Endothelial cell of umbilical vein (primary cell): Measurements from ENCODE around the gene MGAT1. TPM values are rescaled to one million over a fixed set of nuclear protein-coding genes. Genes with fewer than 3 reads are reported as not detected.

Experiments used
- BruUV-seq: library from RNA; stranded (reverse); fragments of 400-500 nt; replicated peaks from 2 replicates; lab custom pipeline; 2021; lab: Mats Ljungman, UMichigan
- CTCF ChIA-PET: fragments of 300-600, 350-600 bp; sonication (Branson Sonifier 250); formaldehyde crosslinking; loops from one replicate; lab custom pipeline; 2021; ENCODE audit warnings: antibody characterized with exemption, inconsistent platforms; lab: Charles Lee
- POLR2A ChIA-PET: fragments of 300-600, 350-600 bp; sonication (Branson Sonifier 250); formaldehyde crosslinking; loops from one replicate; lab custom pipeline; 2021; ENCODE audit warnings: antibody characterized with exemption, inconsistent platforms; lab: Charles Lee
- DNase-seq: peaks from one replicate; pipeline ENCODE4 v3.0.0-alpha.2; 2011; ENCODE audit warnings: low read depth, low spot score
- FAIRE-seq: peaks from 2 replicates; lab custom pipeline; 2011; peaks lifted over from hg19 to GRCh38; lab: Jason Lieb, UNC
- H2AFZ ChIP-seq: 2 replicates; pipeline ENCODE4 v1.6.0; 2012; ENCODE audit warnings: low read depth, low read length, control low read depth, inconsistent platforms
- H3K27ac ChIP-seq: 2 replicates; pipeline ENCODE4 v1.5.1; 2011; ENCODE audit warnings: low read depth, mild to moderate bottlenecking, control low read depth, low read length, moderate library complexity; ENCODE audit not compliant: insufficient read depth
- H3K27me3 ChIP-seq, 2 experiments: 2 replicates each; pipeline versions ENCODE4 v1.6.0 to v1.6.1; 2011; ENCODE audit warnings: low read length in 2 of 2, mixed read lengths in 1 of 2; ENCODE audit not compliant: control insufficient read depth in 2 of 2, insufficient read depth in 2 of 2
- H3K36me3 ChIP-seq, 2 experiments: 2 replicates in 1 of 2; 3 replicates in 1 of 2; pipeline ENCODE4 v1.5.1; 2011; ENCODE audit warnings: low read length in 2 of 2, mild to moderate bottlenecking in 1 of 2, moderate library complexity in 1 of 2; ENCODE audit not compliant: control insufficient read depth in 2 of 2, insufficient read depth in 2 of 2; ENCODE audit errors: extremely low read depth in 1 of 2
- H3K4me1 ChIP-seq: 3 replicates; pipeline ENCODE4 v1.5.1; 2011; ENCODE audit warnings: mild to moderate bottlenecking, low read length; ENCODE audit not compliant: control insufficient read depth, insufficient read depth; ENCODE audit errors: extremely low read depth
- H3K4me2 ChIP-seq: 2 replicates; pipeline ENCODE4 v1.6.1; 2011; ENCODE audit warnings: low read length, control low read depth, mixed read lengths; ENCODE audit not compliant: insufficient read depth
- H3K4me3 ChIP-seq, 3 experiments: fragments of 200-600 bp in 1 of 3; sonication (generic), shearing (Covaris generic) in 1 of 3; replicated peaks in 1 of 3; 2 replicates each; pipeline ENCODE4 v1.5.1; 2011 to 2016; ENCODE audit warnings: control low read depth in 3 of 3, low read length in 3 of 3, mild to moderate bottlenecking in 2 of 3, inconsistent platforms in 1 of 3, low read depth in 1 of 3, moderate library complexity in 1 of 3; ENCODE audit not compliant: insufficient read depth in 1 of 3
- H3K79me2 ChIP-seq: 2 replicates; pipeline ENCODE4 v1.6.0; 2012; ENCODE audit warnings: low read length, inconsistent platforms; ENCODE audit not compliant: control insufficient read depth, insufficient read depth
- H3K9ac ChIP-seq: replicated peaks from 2 replicates; pipeline ENCODE3; 2011; ENCODE audit warnings: low read length, control low read depth; ENCODE audit not compliant: insufficient read depth; ENCODE audit errors: extremely low read depth
- H3K9me1 ChIP-seq: replicated peaks from 3 replicates; pipeline ENCODE4 v1.6.0; 2011; ENCODE audit warnings: mild to moderate bottlenecking, low read length; ENCODE audit not compliant: control insufficient read depth, insufficient read depth; ENCODE audit errors: extremely low read depth
- H3K9me3 ChIP-seq: replicated peaks from 2 replicates; pipeline ENCODE4 v1.5.1; 2012; ENCODE audit warnings: low read length, inconsistent platforms; ENCODE audit not compliant: control insufficient read depth, insufficient read depth
- H4K20me1 ChIP-seq: replicated peaks from 2 replicates; pipeline ENCODE3; 2011; ENCODE audit warnings: mild to moderate bottlenecking, low read length; ENCODE audit not compliant: control insufficient read depth, insufficient read depth; ENCODE audit errors: extremely low read depth
- CTCF ChIP-seq, 2 donors: IDR thresholded peaks; 1 replicate in 1 of 2; 2 replicates in 1 of 2; pipeline ENCODE4 v1.5.1; 2011; ENCODE audit warnings: low read length in 2 of 2, mild to moderate bottlenecking in 2 of 2, moderate library complexity in 2 of 2, control low read depth in 1 of 2, inconsistent platforms in 1 of 2, low read depth in 1 of 2; ENCODE audit not compliant: insufficient read depth in 1 of 2; ENCODE audit errors: extremely low read depth in 1 of 2
- EZH2 ChIP-seq: IDR thresholded peaks from 2 replicates; pipeline ENCODE4 v1.6.1; 2012; ENCODE audit warnings: borderline replicate concordance, low read depth, mild to moderate bottlenecking, moderate library complexity, low read length, inconsistent platforms; ENCODE audit not compliant: severe bottlenecking
- FOS ChIP-seq: IDR thresholded peaks from 2 replicates; pipeline ENCODE4 v1.6.1; 2011; ENCODE audit warnings: mild to moderate bottlenecking, low read length, moderate library complexity, borderline replicate concordance; ENCODE audit not compliant: insufficient read depth
- GATA2 ChIP-seq: IDR thresholded peaks from 2 replicates; pipeline ENCODE4 v1.7.0; 2011; ENCODE audit warnings: low read depth, mild to moderate bottlenecking, moderate library complexity, mixed read lengths, low read length; ENCODE audit not compliant: insufficient read length, insufficient read depth
- JUN ChIP-seq: IDR thresholded peaks from 2 replicates; pipeline ENCODE4 v1.6.1; 2011; ENCODE audit warnings: borderline replicate concordance, low read depth; ENCODE audit not compliant: insufficient read length, insufficient read depth
- MAX ChIP-seq: IDR thresholded peaks from 2 replicates; pipeline ENCODE4 v1.6.1; 2011; ENCODE audit not compliant: insufficient read depth, insufficient read length
- MYC ChIP-seq: IDR thresholded peaks from one replicate; pipeline ENCODE4 v1.6.1; 2011; ENCODE audit warnings: mild to moderate bottlenecking, low read depth, low read length
- POLR2A ChIP-seq: IDR thresholded peaks from 2 replicates; pipeline ENCODE4 v1.6.1; 2012; ENCODE audit warnings: low read depth, mild to moderate bottlenecking, control low read depth, low read length
- POLR2AphosphoS5 ChIP-seq: IDR thresholded peaks from 2 replicates; pipeline ENCODE4 v1.6.1; 2012; ENCODE audit warnings: low read depth, mild to moderate bottlenecking, control low read depth, low read length, moderate library complexity; ENCODE audit not compliant: insufficient read depth
- dilution Hi-C: fragments of 300-500 bp; cut with MboI; formaldehyde crosslinking; loops from one replicate; pipeline ENCODE4 v1.15.0; 2019; ENCODE audit warnings: low sequenced_read_pairs; ENCODE audit not compliant: extremely low pct_ligation_motif_present
- intact Hi-C: fragments of 100-400 bp; cut with micrococcal nuclease; formaldehyde crosslinking; loops from one replicate; pipeline ENCODE4 v1.10.0; 2022
- polyA plus RNA-seq, 4 experiments: library from polyadenylated mRNA; depleted of rRNA in 3 of 4; stranded (reverse) in 3 of 4; unstranded in 1 of 4; fragments of >200 nt; gene quantifications; 2 replicates each; pipeline versions ENCODE4 v1.2.1 to v1.2.3, GENCODE V29; 2011 to 2012; ENCODE audit warnings: missing spikeins in 1 of 4
- total RNA-seq: library from RNA; stranded (reverse); gene quantifications from 2 replicates; pipeline ENCODE4 v1.2.3, GENCODE V29; 2021

Gene MGAT1
- total and polyA plus RNA-seq, 2 donors (not counting 3 experiments of a cell fraction or from before 2014, with no cell fraction given): 123 to 126 TPM

GRCh38 chr5:180821538-180821937 is 18.9 kb upstream of the MGAT1 start:
- intact Hi-C loops (no loop called here), dilution Hi-C loops (no loop called here)
- no TSS peak for BruUV-seq
- Histone ChIP-seq H3K9me1 (no peaks in the 10 kb centered on the region), H3K27me3 (no peaks in the 10 kb centered on the region), H3K79me2 (no peaks in the 10 kb centered on the region), H4K20me1 (no peaks in the 10 kb centered on the region), H2AFZ (no peak overlapping the region), H3K4me3 (no peak overlapping the region), H3K27ac (no peak overlapping the region), H3K4me2 (no peak overlapping the region), H3K36me3 (no peaks in the 10 kb centered on the region), H3K4me1 (peaks cover 23% of the 10 kb centered on the region), H3K9me3 (no peaks in the 10 kb centered on the region), H3K9ac (no peak overlapping the region)
- no peak for TF ChIP-seq CTCF (IDR thresholded peaks at IDR 0.05; ENCODE audit: extremely low read depth in 1 of 2, insufficient read depth in 1 of 2, low read depth in 1 of 2, low read length in 2 of 2)
- TF ChIP-seq POLR2AphosphoS5: no peak
- no peak for TF ChIP-seq EZH2
- TF ChIP-seq FOS: no peak
- no peak for TF ChIP-seq JUN
- no peak for TF ChIP-seq MYC
- TF ChIP-seq POLR2A: no peak
- no peak for TF ChIP-seq MAX
- no peak for TF ChIP-seq GATA2
- CTCF ChIA-PET: no interaction called here
- FAIRE-seq: no peak
- POLR2A ChIA-PET: no interaction called here
- DNase-seq: no peak
